GM19023 (cell line): Measurements from ENCODE around the gene NSD2.
"Not testable (repeated sequence)": the region's sequence is repeated elsewhere in the genome, so short reads cannot be mapped to it uniquely, and the experiment has no call there.

Experiments used
- ATAC-seq: cut with Tn5 transposase; IDR thresholded peaks from one replicate; pipeline ENCODE4 v1.9.1; 2021; ENCODE audit warnings: mild to moderate bottlenecking, moderate library complexity; ENCODE audit not compliant: unreplicated experiment

The NSD2 gene

DNA sequence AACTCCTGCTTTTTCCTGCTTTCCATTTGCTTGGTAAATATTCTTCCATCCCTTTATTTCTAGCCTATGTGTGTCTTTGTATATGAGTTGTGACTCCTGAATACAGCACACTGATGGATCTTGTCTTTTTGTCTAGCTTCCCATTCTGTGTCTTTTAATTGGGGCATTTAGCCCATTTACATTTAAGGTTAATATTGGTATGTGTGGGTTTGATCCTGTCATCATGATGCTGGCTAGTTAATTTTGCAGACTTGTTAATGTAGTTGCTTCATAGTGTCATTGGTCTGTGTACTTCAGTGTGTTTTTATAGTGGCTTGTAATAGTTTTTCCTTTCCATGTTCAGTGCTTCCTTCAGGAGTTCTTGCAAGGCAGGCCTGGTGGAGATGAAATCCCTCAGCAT lies 160.0 kb downstream of the NSD2 start:
- not testable (repeated sequence) for ATAC-seq
